ENCODE measurements around the gene GMFB. TPM values are rescaled to one million over a fixed set of nuclear protein-coding genes. Genes with fewer than 3 reads are reported as not detected.

GMFB gene
- total and polyA plus RNA-seq, 10 of the 15 experiments (the other 5 are each of a cell fraction or from before 2014, with no cell fraction given): 29.3 to 71.0 (median 50.8) TPM

GRCh38 chr14:54533100-54533499 lies 44.3 kb upstream of the GMFB start:
- intact Hi-C loops (cut with micrococcal nuclease; ENCODE audit: unreplicated experiment): no loop called here
- peak overlapping the region; percentile 79 for H3K27ac ChIP-seq (ENCODE audit: control insufficient read depth, insufficient read depth)
- POLR2A ChIA-PET: interaction anchor here (0.5 to 0.6 kb wide), 2 partner anchors 9 to 15 kb away, joined by 3 read pairs; no protein-coding TSS in a partner anchor

More at GRCh38 chr14:54533100-54533499, 44.3 kb upstream of the GMFB start:
- H3K9ac ChIP-seq (ENCODE audit: control insufficient read depth, insufficient read depth, low read length): peak overlapping the region; percentile 42; the same call in 1 of the 2 replicates
- ChIA-PET CTCF (interaction anchor here (0.6 to 1.3 kb wide), 4 partner anchors 152 to 709 kb away, joined by 3 read pairs; no protein-coding TSS in a partner anchor), RAD21 (ENCODE audit: unreplicated experiment) (interaction anchor here (0.8 to 1.1 kb wide), 3 partner anchors 21 to 241 kb away, joined by 3 to 4 read pairs (median 3); no protein-coding TSS in a partner anchor), SMC1A (ENCODE audit: uncharacterized antibody, unreplicated experiment) (interaction anchor here (0.6 to 2.2 kb wide), 8 partner anchors 10 to 1163 kb away, joined by 3 to 11 read pairs (median 3); partner anchors contain the start of gene GMFB)
- H3K9me3 ChIP-seq (replicated peaks; ENCODE audit: control insufficient read depth, insufficient read depth, low read length): no peaks in the 10 kb centered on the region
- H3K4me1 ChIP-seq (ENCODE audit: control insufficient read depth, insufficient read depth, low read length): peaks cover 7% of the 10 kb centered on the region; the same call in 1 of the 2 replicates
- H3K79me2 ChIP-seq (ENCODE audit: control insufficient read depth, insufficient read depth, low read length): no peaks in the 10 kb centered on the region
- no peaks in the 10 kb centered on the region for H3K27me3 ChIP-seq (replicated peaks in 1 of 2; ENCODE audit: control insufficient read depth in 2 of 2, insufficient read depth in 2 of 2, low read length in 1 of 2)
- WGBS (ENCODE audit: insufficient coverage, insufficient replicate concordance, low lambda C conversion rate, missing lambda C conversion rate): 90% methylated on average over 1 of the region's 1 CpG
- peak overlapping the region; percentile 51; the same call in 1 of the 2 replicates for H2AFZ ChIP-seq (ENCODE audit: control insufficient read depth, low read depth, low read length)
- in situ Hi-C loops (cut with MboI): no loop called here
- ATAC-seq (peak; percentile 53), FAIRE-seq (no peak), DNase-seq (ENCODE audit: low read depth, low spot score) (no peak)
- H3K4me2 ChIP-seq (ENCODE audit: control insufficient read depth, insufficient read depth): peak overlapping the region; percentile 78
- TF ChIP-seq HDGF (IDR thresholded peaks at IDR 0.05): no peak
- no peak for TF ChIP-seq ELK1 (IDR thresholded peaks at IDR 0.05; ENCODE audit: low read depth, low read length)
- TF ChIP-seq RELB (IDR thresholded peaks at IDR 0.05; ENCODE audit: low read depth): 0 out of 2 replicates have a peak, but pooled peaks have one; percentile 3
- TF ChIP-seq BMI1 (IDR thresholded peaks at IDR 0.05; ENCODE audit: borderline replicate concordance): no peak
- H3K4me3 ChIP-seq: no peak overlapping the region
- H3K36me3 ChIP-seq (ENCODE audit: control insufficient read depth in 2 of 2, insufficient read depth in 2 of 2, low read length in 1 of 2): peaks cover 0 to 4% of the 10 kb centered on the region in 2 experiments; a peak in 1 of 4 replicates
- no TSS peak for BruUV-seq (replicated peaks)
- no peaks in the 10 kb centered on the region for H4K20me1 ChIP-seq (ENCODE audit: control insufficient read depth, insufficient read depth)
